HepG2 (cell line): Measurements from ENCODE around the gene DCAKD. TPM values are rescaled to one million over a fixed set of nuclear protein-coding genes. Genes with fewer than 3 reads are reported as not detected.
A peak's percentile ranks its signal among the peaks of the same experiment; 100 is the strongest.

Source experiments
- ERF ChIP-seq: IDR thresholded peaks from 2 replicates; pipeline ENCODE4 v1.6.1; 2018; ENCODE audit warnings: missing biosample characterization, missing genetic modification reagents
- FOXP1 ChIP-seq, 2 experiments: fragments of 450-650 bp in 1 of 2; IDR thresholded peaks; 2 replicates each; pipeline ENCODE4 v1.6.1; 2017 to 2018; ENCODE audit warnings: antibody characterized with exemption in 1 of 2
- HOXD1 ChIP-seq: sonication (generic); formaldehyde crosslinking; IDR thresholded peaks from 2 replicates; pipeline ENCODE4 v1.5.0; 2020; ENCODE audit warnings: missing genetic modification reagents
- IRF2 ChIP-seq: IDR thresholded peaks from 2 replicates; pipeline ENCODE4 v1.6.1; 2018; ENCODE audit warnings: missing genetic modification reagents, missing compliant biosample characterization
- NCOA1 ChIP-seq: sonication (generic); formaldehyde crosslinking; IDR thresholded peaks from 2 replicates; pipeline ENCODE4 v1.9.0; 2021; ENCODE audit warnings: missing genetic modification reagents
- NFYC ChIP-seq: IDR thresholded peaks from 2 replicates; pipeline ENCODE4 v1.6.1; 2016; ENCODE audit warnings: missing genetic modification reagents, missing compliant biosample characterization
- PAWR ChIP-seq: sonication (generic); formaldehyde crosslinking; IDR thresholded peaks from 2 replicates; pipeline ENCODE4 v1.4.0; 2020; ENCODE audit warnings: missing genetic modification reagents, mild to moderate bottlenecking, borderline replicate concordance
- SRF ChIP-seq: IDR thresholded peaks from 2 replicates; pipeline ENCODE4 v1.6.1; 2011; ENCODE audit warnings: mild to moderate bottlenecking, low read depth, low read length, moderate library complexity
- TOE1 ChIP-seq: sonication (generic); formaldehyde crosslinking; IDR thresholded peaks from 2 replicates; pipeline ENCODE4 v1.4.0; 2020; ENCODE audit warnings: mild to moderate bottlenecking, missing genetic modification reagents
- YEATS2 ChIP-seq: sonication (generic); formaldehyde crosslinking; IDR thresholded peaks from 2 replicates; pipeline ENCODE4 v1.4.0; 2020; ENCODE audit warnings: missing genetic modification reagents, borderline replicate concordance
- ZNF207 ChIP-seq: fragments of 450-650 bp; IDR thresholded peaks from 2 replicates; pipeline ENCODE4 v1.6.1; 2016; ENCODE audit warnings: antibody characterized with exemption, borderline replicate concordance
- ZNF232 ChIP-seq: sonication (generic); formaldehyde crosslinking; IDR thresholded peaks from 2 replicates; pipeline ENCODE4 v1.4.0; 2020; ENCODE audit warnings: missing genetic modification reagents, borderline replicate concordance
- ZNF589 ChIP-seq: sonication (generic); formaldehyde crosslinking; conservative IDR thresholded peaks from 2 replicates; pipeline ENCODE4 v1.8.0; 2022; ENCODE audit warnings: mild to moderate bottlenecking, moderate library complexity, missing genetic modification reagents
- ZNF605 ChIP-seq: sonication (generic); formaldehyde crosslinking; IDR thresholded peaks from 2 replicates; pipeline ENCODE4 v1.8.0; 2022; ENCODE audit warnings: mild to moderate bottlenecking, missing genetic modification reagents
- ZNF761 ChIP-seq: sonication (generic); formaldehyde crosslinking; conservative IDR thresholded peaks from 2 replicates; pipeline ENCODE4 v1.4.0; 2020; ENCODE audit warnings: mild to moderate bottlenecking, missing genetic modification reagents
- ZNF773 ChIP-seq: sonication (generic); formaldehyde crosslinking; IDR thresholded peaks from 2 replicates; pipeline ENCODE4 v1.4.0; 2020; ENCODE audit warnings: missing genetic modification reagents, borderline replicate concordance
- polyA plus RNA-seq, 8 experiments: library from polyadenylated mRNA; depleted of rRNA in 3 of 8; stranded (reverse) in 7 of 8; unstranded in 1 of 8; fragments of >200 nt; fragmentation: Illumina TruSeq in 4 of 8; extraction: Trizol in 4 of 8; gene quantifications; 2 replicates each; pipeline versions ENCODE4 v1.2.1 to v1.2.3, GENCODE V29; 2011 to 2016; ENCODE audit warnings: low read depth in 4 of 8, missing spikeins in 1 of 8, mixed read lengths in 1 of 8; ENCODE audit not compliant: insufficient read depth in 1 of 8
- total RNA-seq, 5 experiments: library from RNA; depleted of rRNA; stranded (reverse); fragments of >200 nt; fragmentation: Illumina TruSeq; extraction: Trizol; gene quantifications; 2 replicates each; pipeline ENCODE4 v1.2.3, GENCODE V29; 2016; ENCODE audit warnings: low read depth in 1 of 5
- TF ChIP-seq, protein P1 (sequence below): sonication (generic); formaldehyde crosslinking; IDR thresholded peaks from 2 replicates; pipeline ENCODE4 v1.4.0; 2020; ENCODE audit warnings: missing genetic modification reagents
- TF ChIP-seq, protein P2 (sequence below): sonication (generic); formaldehyde crosslinking; IDR thresholded peaks from 2 replicates; pipeline ENCODE4 v1.4.0; 2020; ENCODE audit warnings: missing genetic modification reagents
- TF ChIP-seq, protein P3 (sequence below): sonication (generic); formaldehyde crosslinking; IDR thresholded peaks from 2 replicates; pipeline ENCODE4 v1.5.0; 2020; ENCODE audit warnings: mild to moderate bottlenecking, missing genetic modification reagents
- TF ChIP-seq, protein P4 (sequence below): sonication (generic); formaldehyde crosslinking; IDR thresholded peaks from 2 replicates; pipeline ENCODE4 v1.8.1; 2023; ENCODE audit warnings: mild to moderate bottlenecking, inconsistent platforms, moderate library complexity, missing genetic modification reagents, borderline replicate concordance
- TF ChIP-seq, protein P5 (sequence below): sonication (generic); formaldehyde crosslinking; IDR thresholded peaks from 2 replicates; pipeline ENCODE4 v1.4.0; 2020; ENCODE audit warnings: mild to moderate bottlenecking, missing genetic modification reagents

Gene DCAKD
- total and polyA plus RNA-seq, 2 of the 13 experiments (the other 11 are each of a cell fraction or from before 2014, with no cell fraction given) = 25.9 to 29.2 TPM

DNA sequence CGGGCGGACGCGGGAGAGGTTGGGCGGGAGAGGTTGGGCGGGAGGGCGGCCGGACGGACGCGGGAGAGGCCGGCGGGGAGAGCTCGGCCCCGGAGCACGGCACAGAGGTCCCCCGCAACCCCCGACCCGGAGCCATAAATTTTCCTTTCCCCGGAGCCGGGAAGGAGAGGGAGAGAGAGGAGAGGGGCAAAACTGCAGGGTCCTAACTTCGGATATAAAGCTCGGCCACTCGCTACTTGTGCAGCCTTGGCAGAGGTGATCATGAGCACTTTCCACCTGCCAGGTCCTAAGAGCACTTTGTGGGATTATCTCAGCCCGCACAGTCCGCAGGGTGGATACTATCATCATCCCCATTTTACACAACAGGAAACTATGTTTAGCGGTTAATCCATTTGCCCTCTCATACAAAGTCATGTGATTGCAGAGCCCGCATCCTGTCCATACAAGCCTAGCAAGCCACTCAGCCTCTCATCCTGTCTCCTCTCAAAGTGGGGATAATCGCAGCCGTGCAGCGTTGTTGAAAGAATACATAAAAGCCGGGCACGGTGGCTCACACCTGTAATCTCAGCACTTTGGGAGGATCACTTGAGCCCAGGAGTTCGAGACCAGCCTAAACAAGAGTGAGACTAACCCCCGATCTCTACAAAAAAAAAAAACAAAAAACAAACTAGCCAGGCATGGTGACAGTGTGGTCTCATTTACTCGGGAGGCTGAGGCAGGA lies 780 bp upstream of the DCAKD start (continued):
- no peak for TF ChIP-seq ZNF232 (CRISPR knock-in tag)
- no peak for TF ChIP-seq NCOA1 (CRISPR knock-in tag)
- TF ChIP-seq ZNF761 = no peak
- no peak for TF ChIP-seq YEATS2 (CRISPR knock-in tag)
- TF ChIP-seq, protein P1, sequence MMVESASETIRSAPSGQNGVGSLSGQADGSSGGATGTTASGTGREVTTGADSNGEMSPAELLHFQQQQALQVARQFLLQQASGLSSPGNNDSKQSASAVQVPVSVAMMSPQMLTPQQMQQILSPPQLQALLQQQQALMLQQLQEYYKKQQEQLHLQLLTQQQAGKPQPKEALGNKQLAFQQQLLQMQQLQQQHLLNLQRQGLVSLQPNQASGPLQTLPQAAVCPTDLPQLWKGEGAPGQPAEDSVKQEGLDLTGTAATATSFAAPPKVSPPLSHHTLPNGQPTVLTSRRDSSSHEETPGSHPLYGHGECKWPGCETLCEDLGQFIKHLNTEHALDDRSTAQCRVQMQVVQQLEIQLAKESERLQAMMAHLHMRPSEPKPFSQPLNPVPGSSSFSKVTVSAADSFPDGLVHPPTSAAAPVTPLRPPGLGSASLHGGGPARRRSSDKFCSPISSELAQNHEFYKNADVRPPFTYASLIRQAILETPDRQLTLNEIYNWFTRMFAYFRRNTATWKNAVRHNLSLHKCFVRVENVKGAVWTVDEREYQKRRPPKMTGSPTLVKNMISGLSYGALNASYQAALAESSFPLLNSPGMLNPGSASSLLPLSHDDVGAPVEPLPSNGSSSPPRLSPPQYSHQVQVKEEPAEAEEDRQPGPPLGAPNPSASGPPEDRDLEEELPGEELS = no peak
- no peak for TF ChIP-seq PAWR (CRISPR knock-in tag)
- no peak for TF ChIP-seq SRF
- TF ChIP-seq ZNF773 = no peak
- no peak for TF ChIP-seq TOE1 (CRISPR knock-in tag)
- no peak for TF ChIP-seq ZNF589 (CRISPR knock-in tag)
- no peak for TF ChIP-seq IRF2 (CRISPR knock-in tag)
- TF ChIP-seq, protein P2, sequence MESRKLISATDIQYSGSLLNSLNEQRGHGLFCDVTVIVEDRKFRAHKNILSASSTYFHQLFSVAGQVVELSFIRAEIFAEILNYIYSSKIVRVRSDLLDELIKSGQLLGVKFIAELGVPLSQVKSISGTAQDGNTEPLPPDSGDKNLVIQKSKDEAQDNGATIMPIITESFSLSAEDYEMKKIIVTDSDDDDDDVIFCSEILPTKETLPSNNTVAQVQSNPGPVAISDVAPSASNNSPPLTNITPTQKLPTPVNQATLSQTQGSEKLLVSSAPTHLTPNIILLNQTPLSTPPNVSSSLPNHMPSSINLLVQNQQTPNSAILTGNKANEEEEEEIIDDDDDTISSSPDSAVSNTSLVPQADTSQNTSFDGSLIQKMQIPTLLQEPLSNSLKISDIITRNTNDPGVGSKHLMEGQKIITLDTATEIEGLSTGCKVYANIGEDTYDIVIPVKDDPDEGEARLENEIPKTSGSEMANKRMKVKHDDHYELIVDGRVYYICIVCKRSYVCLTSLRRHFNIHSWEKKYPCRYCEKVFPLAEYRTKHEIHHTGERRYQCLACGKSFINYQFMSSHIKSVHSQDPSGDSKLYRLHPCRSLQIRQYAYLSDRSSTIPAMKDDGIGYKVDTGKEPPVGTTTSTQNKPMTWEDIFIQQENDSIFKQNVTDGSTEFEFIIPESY (CRISPR knock-in tag) = peak; percentile 72
- TF ChIP-seq, protein P3, sequence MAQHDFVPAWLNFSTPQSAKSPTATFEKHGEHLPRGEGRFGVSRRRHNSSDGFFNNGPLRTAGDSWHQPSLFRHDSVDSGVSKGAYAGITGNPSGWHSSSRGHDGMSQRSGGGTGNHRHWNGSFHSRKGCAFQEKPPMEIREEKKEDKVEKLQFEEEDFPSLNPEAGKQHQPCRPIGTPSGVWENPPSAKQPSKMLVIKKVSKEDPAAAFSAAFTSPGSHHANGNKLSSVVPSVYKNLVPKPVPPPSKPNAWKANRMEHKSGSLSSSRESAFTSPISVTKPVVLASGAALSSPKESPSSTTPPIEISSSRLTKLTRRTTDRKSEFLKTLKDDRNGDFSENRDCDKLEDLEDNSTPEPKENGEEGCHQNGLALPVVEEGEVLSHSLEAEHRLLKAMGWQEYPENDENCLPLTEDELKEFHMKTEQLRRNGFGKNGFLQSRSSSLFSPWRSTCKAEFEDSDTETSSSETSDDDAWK (CRISPR knock-in tag) = no peak
- TF ChIP-seq, protein P4, sequence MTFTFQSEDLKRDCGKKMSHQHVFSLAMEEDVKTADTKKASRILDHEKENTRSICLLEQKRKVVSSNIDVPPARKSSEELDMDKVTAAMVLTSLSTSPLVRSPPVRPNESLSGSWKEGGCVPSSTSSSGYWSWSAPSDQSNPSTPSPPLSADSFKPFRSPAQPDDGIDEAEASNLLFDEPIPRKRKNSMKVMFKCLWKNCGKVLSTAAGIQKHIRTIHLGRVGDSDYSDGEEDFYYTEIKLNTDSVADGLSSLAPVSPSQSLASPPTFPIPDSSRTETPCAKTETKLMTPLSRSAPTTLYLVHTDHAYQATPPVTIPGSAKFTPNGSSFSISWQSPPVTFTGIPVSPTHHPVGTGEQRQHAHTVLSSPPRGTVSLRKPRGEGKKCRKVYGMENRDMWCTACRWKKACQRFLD (CRISPR knock-in tag) = 0 out of 2 replicates have a peak, but pooled peaks have one; percentile 55
- peak; percentile 56; the same call in 1 of the 2 replicates for TF ChIP-seq ZNF605 (CRISPR knock-in tag)
- TF ChIP-seq FOXP1 (IDR thresholded peaks at IDR 0.05) = no peak
- no peak for TF ChIP-seq FOXP1 (CRISPR knock-in tag; IDR thresholded peaks at IDR 0.05)
- no peak for TF ChIP-seq NFYC
- TF ChIP-seq HOXD1 (CRISPR knock-in tag) = no peak
- TF ChIP-seq, protein P5, sequence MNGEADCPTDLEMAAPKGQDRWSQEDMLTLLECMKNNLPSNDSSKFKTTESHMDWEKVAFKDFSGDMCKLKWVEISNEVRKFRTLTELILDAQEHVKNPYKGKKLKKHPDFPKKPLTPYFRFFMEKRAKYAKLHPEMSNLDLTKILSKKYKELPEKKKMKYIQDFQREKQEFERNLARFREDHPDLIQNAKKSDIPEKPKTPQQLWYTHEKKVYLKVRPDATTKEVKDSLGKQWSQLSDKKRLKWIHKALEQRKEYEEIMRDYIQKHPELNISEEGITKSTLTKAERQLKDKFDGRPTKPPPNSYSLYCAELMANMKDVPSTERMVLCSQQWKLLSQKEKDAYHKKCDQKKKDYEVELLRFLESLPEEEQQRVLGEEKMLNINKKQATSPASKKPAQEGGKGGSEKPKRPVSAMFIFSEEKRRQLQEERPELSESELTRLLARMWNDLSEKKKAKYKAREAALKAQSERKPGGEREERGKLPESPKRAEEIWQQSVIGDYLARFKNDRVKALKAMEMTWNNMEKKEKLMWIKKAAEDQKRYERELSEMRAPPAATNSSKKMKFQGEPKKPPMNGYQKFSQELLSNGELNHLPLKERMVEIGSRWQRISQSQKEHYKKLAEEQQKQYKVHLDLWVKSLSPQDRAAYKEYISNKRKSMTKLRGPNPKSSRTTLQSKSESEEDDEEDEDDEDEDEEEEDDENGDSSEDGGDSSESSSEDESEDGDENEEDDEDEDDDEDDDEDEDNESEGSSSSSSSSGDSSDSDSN = no peak
- TF ChIP-seq ERF (CRISPR knock-in tag) = no peak
- TF ChIP-seq ZNF207 = no peak
